ENCODE results near the gene ATAT1.

Gene ATAT1

GRCh38 chr6:30626484-30627366 lies at the start of gene ATAT1:
ATAT1 (plus strand) TSS chr6:30626874.
- peak; percentile 92 for DNase-seq

GRCh38 chr6:30578051-30578450 lies 48.6 kb upstream of the ATAT1 start:
- DNase-seq = no peak

- no peak for DNase-seq
Measured at GRCh38 chr6:30583921-30584320, 42.8 kb upstream of the ATAT1 start.

GRCh38 chr6:30589754-30590358 lies 36.8 kb upstream of the ATAT1 start:
- DNase-seq = no peak

- no peak for DNase-seq
Measured at GRCh38 chr6:30590509-30590908, 36.2 kb upstream of the ATAT1 start.

- DNase-seq = no peak
Measured at GRCh38 chr6:30591008-30591407, 35.7 kb upstream of the ATAT1 start.

- DNase-seq = no peak
Measured at GRCh38 chr6:30592287-30592686, 34.4 kb upstream of the ATAT1 start.

- peak; percentile 84 for DNase-seq
Measured at GRCh38 chr6:30597315-30598144, 29.1 kb upstream of the ATAT1 start.

- no peak for DNase-seq
Measured at GRCh38 chr6:30598912-30599624, 27.6 kb upstream of the ATAT1 start.

GRCh38 chr6:30599625-30600324 lies 26.9 kb upstream of the ATAT1 start:
- no peak for DNase-seq

- DNase-seq = no peak
Measured at GRCh38 chr6:30600451-30600961, 26.2 kb upstream of the ATAT1 start.

GRCh38 chr6:30601436-30601814 lies 25.2 kb upstream of the ATAT1 start:
- DNase-seq = peak; percentile 34

GRCh38 chr6:30601815-30602641 lies 24.6 kb upstream of the ATAT1 start:
- no peak for DNase-seq

- no peak for DNase-seq
Measured at GRCh38 chr6:30603961-30604360, 22.7 kb upstream of the ATAT1 start.

GRCh38 chr6:30610065-30610464 lies 16.6 kb upstream of the ATAT1 start:
- no peak for DNase-seq

GRCh38 chr6:30611150-30611855 lies 15.4 kb upstream of the ATAT1 start:
- no peak for DNase-seq

GRCh38 chr6:30611856-30612194 lies 14.8 kb upstream of the ATAT1 start:
- DNase-seq = no peak

GRCh38 chr6:30612213-30612612 lies 14.5 kb upstream of the ATAT1 start:
- DNase-seq = no peak

- no peak for DNase-seq
Measured at GRCh38 chr6:30612687-30613248, 13.9 kb upstream of the ATAT1 start.

Measured in CD4-positive, alpha-beta T cell treated with Interleukin-12 subunit alpha and Interleukin-12 subunit beta, for 1 hour (primary cell).